ENCODE data around the gene ADK. TPM values are rescaled to one million over a fixed set of nuclear protein-coding genes. Genes with fewer than 3 reads are reported as not detected.

ADK gene
- total RNA-seq, 1 donor from 2014 or later = 40.2 TPM

DNA sequence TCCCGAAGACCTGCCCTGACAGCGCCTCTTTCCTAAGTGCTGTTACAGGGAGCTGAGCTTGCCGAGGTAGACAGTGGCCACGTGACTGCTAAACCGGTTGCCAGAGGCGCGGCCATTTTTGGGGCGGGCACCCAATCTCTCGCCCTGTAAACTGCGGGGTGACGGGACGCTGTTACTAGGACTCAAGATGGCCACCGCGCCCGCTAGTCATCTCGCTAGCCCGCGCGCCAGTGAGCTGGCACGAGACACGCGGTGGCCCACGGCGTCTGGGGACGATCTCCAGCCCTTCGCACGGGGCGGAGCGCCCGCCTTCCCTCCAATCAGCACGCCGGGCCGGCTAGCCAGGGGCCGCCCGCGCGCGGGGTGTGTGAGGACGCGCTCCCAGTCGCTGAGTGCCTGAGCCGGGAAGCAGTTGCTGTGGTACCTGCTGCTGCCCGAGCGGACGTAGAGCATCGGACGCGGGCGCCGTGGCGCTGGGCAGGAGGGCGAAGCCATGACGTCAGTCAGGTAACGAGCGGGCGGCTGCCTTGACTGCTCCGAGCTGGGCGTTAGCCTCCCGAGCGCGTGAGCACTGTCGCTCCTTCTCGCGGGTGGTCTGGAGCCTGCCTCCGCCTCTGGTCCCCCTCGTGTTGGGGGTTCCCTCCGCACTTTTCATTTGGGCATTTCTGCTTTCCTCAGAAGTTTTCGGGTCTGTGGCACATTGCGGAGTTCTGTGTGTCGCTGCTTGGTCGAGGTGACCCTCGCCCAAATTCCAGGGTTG, 25.5 kb downstream of the ADK start:
- peak; percentile 98 to 99 for ATAC-seq
- peak overlapping the region; percentile 71 for H3K4me3 ChIP-seq
- TF ChIP-seq, protein P1, sequence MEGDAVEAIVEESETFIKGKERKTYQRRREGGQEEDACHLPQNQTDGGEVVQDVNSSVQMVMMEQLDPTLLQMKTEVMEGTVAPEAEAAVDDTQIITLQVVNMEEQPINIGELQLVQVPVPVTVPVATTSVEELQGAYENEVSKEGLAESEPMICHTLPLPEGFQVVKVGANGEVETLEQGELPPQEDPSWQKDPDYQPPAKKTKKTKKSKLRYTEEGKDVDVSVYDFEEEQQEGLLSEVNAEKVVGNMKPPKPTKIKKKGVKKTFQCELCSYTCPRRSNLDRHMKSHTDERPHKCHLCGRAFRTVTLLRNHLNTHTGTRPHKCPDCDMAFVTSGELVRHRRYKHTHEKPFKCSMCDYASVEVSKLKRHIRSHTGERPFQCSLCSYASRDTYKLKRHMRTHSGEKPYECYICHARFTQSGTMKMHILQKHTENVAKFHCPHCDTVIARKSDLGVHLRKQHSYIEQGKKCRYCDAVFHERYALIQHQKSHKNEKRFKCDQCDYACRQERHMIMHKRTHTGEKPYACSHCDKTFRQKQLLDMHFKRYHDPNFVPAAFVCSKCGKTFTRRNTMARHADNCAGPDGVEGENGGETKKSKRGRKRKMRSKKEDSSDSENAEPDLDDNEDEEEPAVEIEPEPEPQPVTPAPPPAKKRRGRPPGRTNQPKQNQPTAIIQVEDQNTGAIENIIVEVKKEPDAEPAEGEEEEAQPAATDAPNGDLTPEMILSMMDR (IDR thresholded peaks at IDR 0.05) = no peak
- H3K27ac ChIP-seq = peak overlapping the region; percentile 89
- peaks cover 22% of the 10 kb centered on the region for H3K4me1 ChIP-seq
- no peaks in the 10 kb centered on the region for H3K36me3 ChIP-seq
- no peaks in the 10 kb centered on the region for H3K9me3 ChIP-seq
- DNase-seq = peak; percentile 99
- H3K27me3 ChIP-seq (ENCODE audit: low read depth) = no peaks in the 10 kb centered on the region
- intact Hi-C loops (cut with DNase I) = no loop called here

DNA sequence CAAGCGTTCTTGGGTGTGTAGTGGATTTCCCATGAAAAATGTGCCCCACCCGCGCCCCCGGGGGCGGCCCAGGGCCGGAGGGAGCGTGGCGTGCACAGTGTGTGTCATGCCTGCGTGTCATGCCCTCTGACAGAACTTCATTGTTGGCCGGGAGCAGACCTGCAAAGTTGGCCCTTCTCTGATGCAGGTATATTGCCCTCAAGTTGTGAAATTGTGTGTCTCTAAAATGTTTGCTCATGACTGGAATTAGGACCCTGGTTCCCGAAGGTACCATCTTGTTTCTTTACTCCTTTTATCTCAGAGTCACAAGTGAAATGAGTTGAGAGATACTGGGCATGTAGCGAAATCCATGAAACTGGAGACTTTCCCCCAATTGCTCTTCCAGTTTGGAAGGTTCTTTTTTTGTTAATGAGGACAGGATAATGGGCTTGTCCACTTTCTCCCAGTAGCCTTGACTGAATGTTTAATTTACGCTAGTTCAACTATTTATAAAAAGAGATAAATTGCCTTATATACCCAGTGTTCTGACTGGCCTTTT, 26.2 kb downstream of the ADK start:
- ATAC-seq (peak; percentile 66 to 67), DNase-seq (peak; percentile 64)
- Histone ChIP-seq H3K4me1 (peaks cover 22% of the 10 kb centered on the region), H3K36me3 (no peaks in the 10 kb centered on the region), H3K9me3 (no peaks in the 10 kb centered on the region), H3K27ac (peak overlapping the region; percentile 89), H3K27me3 (ENCODE audit: low read depth) (no peaks in the 10 kb centered on the region), H3K4me3 (peak overlapping the region; percentile 71)
- intact Hi-C loops (cut with DNase I) = no loop called here
- TF ChIP-seq, protein P1 (IDR thresholded peaks at IDR 0.05) = no peak

DNA sequence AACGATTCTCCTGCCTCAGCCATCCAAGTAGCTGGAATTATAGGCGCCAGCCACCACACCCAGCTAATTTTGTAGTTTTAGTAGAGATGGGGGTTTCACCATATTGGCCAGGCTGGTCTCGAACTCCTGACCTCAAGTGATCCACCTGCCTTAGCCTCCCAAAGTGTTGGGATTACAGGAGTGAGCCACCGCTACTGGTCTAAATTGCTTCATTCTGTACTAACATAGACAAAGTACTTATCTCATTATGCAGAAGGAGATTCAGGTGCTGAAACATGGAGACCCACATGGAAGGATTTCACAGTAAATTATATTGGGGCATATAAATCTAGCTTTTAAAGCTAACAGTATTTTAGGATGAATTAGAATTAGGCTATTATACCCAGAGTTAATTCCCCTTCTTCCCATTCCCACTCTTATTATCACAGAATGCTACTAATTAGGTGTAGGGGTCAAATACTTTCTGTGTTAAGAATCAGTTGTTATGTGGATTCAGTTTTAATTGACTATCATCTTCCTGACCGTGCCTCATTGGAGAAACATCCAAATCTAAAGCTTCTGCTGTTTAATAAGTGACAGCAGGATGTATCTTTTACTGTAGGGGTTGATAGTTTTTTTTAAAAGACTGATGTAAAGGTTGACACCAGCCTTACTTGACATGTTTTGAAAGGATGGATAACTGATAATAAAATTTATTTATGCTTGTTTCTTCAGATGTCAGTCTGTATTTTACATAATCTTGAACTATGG, 27.2 kb downstream of the ADK start:
- Histone ChIP-seq H3K27ac (no peak overlapping the region), H3K4me1 (peaks cover 22% of the 10 kb centered on the region), H3K4me3 (peak overlapping the region; percentile 71), H3K9me3 (no peaks in the 10 kb centered on the region), H3K27me3 (ENCODE audit: low read depth) (no peaks in the 10 kb centered on the region), H3K36me3 (no peaks in the 10 kb centered on the region)
- DNase-seq (no peak), ATAC-seq (no peak)
- intact Hi-C loops (cut with DNase I) = no loop called here
- TF ChIP-seq, protein P1 (IDR thresholded peaks at IDR 0.05) = no peak

DNA sequence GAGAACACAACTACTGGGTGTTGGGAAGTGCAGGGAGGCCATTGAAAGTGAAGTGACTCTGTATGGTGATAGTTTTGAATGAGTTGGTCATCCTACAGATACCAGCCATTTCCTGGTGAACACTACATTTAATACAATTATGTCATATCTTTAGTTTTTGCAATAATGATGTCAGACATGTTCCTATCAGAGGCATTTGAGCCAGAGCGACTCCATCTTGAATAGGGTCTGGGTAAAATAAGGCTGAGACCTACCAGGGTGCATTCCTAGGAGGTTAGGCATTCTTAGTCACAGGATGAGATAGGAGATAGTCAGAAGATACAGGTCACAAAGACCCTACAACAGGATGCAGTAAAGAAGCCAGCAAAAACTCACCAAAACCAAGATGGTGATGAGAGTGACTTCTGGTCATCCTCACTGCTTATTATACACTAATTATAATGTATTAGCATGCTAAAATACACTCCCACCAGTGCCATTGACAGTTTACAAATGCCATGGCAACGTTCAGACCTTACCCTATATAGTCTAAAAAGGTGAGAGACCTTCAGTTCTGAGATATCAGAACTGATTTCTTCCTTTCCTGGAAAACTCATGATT, 28.2 kb downstream of the ADK start:
- intact Hi-C loops (cut with DNase I) = no loop called here

DNA sequence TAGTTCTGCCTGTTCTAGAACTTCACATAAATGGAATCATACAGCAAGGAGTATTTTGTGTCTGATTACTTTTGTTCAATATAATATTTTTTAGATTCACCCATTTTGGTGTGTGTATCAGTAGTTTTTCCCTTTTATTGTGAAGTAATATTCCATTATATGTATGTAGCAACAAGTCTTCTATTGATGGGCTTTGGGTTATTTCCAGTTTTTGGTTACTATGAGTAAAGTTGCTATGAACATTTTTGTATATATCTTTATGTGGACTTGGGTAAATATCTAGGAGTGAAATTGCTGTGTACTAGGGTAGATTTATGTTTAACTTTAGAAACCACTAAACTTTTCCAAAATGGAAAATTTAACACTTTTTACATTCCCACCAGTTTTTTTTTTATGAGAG, 35.7 kb downstream of the ADK start:
- Histone ChIP-seq H3K27me3 (ENCODE audit: low read depth) (no peaks in the 10 kb centered on the region), H3K4me1 (peaks cover 16% of the 10 kb centered on the region), H3K9me3 (no peaks in the 10 kb centered on the region), H3K27ac (no peak overlapping the region), H3K36me3 (no peaks in the 10 kb centered on the region), H3K4me3 (no peak overlapping the region)
- ATAC-seq (no peak), DNase-seq (no peak)
- TF ChIP-seq, protein P1 (IDR thresholded peaks at IDR 0.05) = no peak
- intact Hi-C loops (cut with DNase I) = no loop called here

More for the DNA sequence above, 28.2 kb downstream of the ADK start:
- ATAC-seq (no peak), DNase-seq (no peak)
- H3K4me3 ChIP-seq = no peak overlapping the region
- TF ChIP-seq, protein P1 (IDR thresholded peaks at IDR 0.05) = no peak
- H3K9me3 ChIP-seq = no peaks in the 10 kb centered on the region
- H3K4me1 ChIP-seq = peaks cover 22% of the 10 kb centered on the region
- H3K36me3 ChIP-seq = no peaks in the 10 kb centered on the region
- H3K27me3 ChIP-seq (ENCODE audit: low read depth) = no peaks in the 10 kb centered on the region
- no peak overlapping the region for H3K27ac ChIP-seq
